GM18526 (cell line): ENCODE data around the gene HNRNPM.

ENCODE experiments used
- POLR2A ChIP-seq: IDR thresholded peaks from 3 replicates; pipeline ENCODE4 v1.6.1; 2011; ENCODE audit not compliant: insufficient read length; ENCODE audit errors: extremely low read depth

The HNRNPM gene

DNA sequence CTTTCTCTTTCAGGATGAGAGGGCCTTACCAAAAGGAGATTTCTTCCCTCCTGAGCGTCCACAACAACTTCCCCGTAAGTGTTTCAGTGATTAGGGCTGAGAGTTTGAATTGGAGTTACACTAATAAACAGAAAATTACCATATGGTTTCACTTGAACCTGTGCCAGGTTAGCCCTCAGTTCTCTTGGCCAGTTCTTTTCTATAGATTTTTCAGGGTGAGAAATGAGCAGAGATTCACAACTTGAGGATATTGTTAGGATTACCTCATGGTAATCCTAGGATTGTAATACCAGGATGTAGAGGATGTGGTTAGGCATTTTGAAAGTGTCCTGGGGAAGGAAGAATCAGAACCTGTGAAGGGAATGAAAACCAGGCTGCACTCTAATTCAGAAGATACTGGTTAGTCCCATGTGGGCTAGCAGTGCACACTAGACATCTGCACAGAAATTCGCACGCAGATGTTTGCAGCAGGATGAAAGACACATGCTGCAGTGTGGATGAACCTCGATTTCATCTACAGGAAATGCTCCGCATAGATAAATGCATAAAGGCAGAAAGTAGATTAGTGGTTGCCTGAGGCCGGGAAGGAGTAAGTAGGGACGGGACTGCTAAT lies 24.1 kb downstream of the HNRNPM start:
- TF ChIP-seq POLR2A, result no peak

DNA sequence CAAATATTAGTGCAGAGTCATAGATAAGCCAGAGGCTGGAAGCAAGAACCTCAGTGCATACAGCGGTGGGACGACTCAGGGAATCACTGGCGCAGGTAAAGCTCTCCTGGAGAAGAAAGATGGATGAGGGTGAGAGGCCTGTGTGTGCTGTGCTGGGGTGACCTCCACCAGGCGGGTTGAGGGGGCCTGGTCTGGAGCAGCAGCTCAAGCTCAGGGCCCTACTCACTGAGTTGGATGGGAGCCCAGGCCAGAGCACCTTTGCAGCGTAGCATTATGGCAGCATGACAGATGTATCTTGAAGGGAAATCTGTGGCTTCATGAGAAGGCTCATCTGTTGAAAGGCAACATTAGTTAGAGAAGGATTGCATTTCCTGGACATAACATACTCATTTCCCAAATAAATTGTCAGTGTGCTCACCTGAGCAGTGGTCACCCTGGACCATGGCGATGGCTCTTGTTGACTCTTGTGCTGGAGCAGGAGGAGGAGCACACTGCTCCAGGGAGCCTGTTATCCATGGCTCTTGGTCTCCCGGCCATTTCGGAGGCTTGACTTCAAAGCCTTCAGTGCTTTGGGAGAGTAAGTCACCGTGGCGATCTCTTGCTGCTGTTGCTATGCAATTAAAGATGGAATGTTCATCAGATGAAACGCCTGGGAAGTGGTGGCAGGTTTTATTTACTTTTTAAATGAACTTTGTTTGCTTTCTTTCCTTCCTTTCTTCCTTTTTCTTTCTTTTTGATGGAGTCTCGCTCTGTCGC lies 25.0 kb downstream of the HNRNPM start:
- no peak for TF ChIP-seq POLR2A

DNA sequence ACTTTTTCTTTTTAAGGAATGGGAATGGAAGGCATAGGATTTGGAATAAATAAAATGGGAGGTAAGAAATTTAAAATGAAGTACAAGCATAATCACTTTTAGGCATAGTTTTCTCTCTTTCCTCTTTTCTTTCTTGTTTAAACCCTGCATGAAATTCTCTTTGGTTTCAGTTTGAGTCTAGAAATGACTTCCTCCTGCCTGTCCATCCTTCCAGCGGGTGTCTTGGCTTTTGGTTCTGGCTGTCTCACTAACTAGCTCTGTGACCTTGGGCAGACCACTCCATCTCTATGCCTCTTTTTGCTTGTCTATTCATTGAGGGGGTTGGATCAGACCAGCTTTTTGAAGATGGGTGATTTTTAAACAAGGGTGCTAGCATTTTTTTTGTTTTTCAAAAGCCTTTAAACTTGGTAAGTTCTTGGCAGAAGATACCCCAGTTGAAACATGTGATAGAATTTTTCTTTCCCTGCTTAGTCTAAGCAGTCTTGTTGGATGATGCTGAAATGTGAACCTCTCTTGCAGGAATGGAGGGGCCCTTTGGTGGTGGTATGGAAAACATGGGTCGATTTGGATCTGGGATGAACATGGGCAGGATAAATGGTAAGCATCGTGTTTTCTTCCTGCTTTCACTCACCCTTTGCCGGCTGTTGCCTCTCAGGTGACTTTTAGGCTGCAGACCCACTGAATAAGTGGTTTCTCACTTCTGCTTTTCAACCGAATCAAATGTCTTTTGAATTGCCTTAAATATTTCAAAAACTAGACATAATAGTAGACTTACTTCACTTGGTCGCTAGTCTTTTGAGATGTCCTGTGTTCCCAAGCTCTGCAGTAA lies 29.1 kb downstream of the HNRNPM start:
- TF ChIP-seq POLR2A, result no peak

DNA sequence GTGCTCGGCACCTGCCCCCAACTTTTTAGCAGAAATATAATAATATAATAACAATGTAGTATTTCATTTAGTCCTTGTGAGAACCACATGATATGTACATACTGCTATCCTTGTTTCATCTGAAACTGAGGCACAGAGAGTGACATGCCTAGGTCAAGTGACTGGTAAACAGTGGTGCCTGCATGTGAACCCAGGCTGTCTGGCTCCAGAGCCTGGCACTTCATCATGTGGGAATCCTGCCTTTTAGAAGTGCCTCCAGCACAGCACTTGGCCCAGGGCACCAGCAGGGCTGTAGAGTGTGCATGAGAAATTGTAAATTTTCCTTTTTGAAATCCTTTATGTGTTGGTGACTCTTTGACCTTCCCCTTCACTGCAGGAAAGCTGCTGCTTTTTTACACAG lies 30.2 kb downstream of the HNRNPM start:
- TF ChIP-seq POLR2A, result no peak

DNA sequence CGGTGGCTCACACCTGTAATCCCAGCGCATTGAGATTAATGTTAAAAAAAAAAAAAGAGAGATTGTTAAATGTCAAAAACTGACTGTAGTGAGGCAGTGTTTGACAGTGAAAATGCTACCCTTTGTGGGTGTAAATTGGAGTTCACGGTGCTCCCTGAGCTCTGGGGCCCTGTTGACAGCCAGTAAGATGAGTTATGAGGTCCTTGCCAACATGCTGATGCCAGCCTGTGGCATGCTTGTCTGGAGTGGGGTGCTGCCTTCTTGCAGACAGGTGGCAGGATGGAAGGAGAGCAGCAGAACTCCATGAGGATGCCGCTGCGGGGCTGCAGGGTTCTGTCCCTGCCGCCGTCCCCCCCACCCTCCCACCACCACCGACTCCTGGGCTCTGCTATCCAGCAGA lies 31.7 kb downstream of the HNRNPM start:
- TF ChIP-seq POLR2A, result no peak

- no peak for TF ChIP-seq POLR2A
Observed at GRCh38 chr19:8477889-8478288, 33.1 kb downstream of the HNRNPM start.

GRCh38 chr19:8478598-8478997 lies 33.8 kb downstream of the HNRNPM start:
- no peak for TF ChIP-seq POLR2A

DNA sequence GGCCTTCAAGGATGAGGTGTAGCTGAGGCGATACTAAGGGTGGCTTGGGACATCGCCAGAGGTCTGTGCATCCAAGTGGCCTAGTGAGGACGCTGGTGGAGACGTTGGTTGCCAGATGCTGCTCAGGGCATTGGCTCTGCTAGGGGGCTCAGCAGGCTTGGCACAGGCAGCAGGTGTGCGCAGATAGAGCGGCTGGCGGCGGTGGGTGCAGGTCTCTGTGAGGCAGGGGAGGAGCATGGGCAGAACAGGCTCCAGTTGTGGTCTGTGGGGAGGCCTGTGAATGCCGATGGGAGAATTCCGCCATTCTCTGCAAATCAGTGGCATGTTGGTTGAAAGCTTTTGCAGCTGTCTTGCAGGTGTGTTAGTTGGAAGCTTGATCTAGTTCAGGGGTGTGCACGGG lies 36.4 kb downstream of the HNRNPM start:
- no peak for TF ChIP-seq POLR2A

DNA sequence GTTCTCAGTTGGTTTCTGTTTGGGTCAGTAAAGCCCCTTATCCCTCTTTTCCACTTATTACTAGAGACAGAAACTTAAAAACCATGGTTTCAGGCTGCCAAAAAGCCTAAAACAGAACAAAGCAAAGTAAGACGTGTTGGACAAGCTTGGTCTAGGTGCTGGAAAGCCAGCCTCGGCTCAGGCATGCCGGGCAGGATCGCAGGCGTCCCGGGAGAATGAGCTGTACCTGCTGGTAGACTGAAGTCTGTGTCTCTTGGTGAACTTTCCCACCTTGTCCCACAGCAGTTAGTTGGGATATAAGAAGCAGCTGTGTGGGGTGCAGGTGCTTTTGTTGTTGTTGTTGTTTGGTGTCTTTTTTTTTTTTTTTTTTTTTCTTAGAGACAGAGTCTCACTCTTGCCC lies 36.8 kb downstream of the HNRNPM start:
- TF ChIP-seq POLR2A, result no peak

DNA sequence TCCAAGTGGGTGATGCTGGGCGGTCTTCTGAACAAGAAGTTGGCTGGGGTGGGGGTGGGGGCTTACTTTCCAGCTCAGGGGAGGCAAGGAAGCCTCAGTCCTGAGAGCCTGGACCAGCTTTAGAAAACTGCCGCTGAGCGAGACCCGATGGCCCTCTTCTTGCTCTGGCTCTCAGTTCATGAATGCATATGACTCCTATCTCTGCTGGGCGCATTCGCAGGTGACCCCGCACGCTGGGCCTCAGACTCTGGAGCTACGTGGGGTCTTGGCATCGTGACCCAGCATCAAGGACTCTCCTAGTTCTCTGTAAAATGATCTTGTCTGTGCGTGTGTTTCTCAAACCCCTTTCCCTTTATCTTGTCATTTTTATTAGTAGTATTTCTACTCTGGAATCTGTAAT lies 37.9 kb downstream of the HNRNPM start:
- no peak for TF ChIP-seq POLR2A

DNA sequence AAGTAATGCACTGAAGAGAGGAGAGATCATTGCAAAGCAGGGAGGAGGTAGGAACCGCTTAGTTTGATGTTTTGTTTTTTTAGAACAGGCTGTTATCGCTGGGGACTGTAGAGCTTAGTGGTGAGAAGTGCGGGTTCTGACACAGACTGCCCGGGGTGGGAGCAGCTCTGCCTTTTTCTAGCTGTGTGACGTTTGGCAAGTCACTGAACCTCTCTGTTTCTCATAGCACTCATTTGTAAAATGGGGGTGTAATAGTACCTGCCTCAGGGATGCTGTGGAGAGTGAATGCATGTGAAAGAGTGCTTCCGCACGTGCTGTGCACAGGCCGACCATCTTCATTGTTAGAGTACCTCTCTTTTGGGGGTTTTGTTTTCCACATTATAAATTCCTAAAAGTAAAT lies 38.4 kb downstream of the HNRNPM start:
- no peak for TF ChIP-seq POLR2A

GRCh38 chr19:8484331-8484894 lies 39.6 kb downstream of the HNRNPM start:
- TF ChIP-seq POLR2A, result no peak

DNA sequence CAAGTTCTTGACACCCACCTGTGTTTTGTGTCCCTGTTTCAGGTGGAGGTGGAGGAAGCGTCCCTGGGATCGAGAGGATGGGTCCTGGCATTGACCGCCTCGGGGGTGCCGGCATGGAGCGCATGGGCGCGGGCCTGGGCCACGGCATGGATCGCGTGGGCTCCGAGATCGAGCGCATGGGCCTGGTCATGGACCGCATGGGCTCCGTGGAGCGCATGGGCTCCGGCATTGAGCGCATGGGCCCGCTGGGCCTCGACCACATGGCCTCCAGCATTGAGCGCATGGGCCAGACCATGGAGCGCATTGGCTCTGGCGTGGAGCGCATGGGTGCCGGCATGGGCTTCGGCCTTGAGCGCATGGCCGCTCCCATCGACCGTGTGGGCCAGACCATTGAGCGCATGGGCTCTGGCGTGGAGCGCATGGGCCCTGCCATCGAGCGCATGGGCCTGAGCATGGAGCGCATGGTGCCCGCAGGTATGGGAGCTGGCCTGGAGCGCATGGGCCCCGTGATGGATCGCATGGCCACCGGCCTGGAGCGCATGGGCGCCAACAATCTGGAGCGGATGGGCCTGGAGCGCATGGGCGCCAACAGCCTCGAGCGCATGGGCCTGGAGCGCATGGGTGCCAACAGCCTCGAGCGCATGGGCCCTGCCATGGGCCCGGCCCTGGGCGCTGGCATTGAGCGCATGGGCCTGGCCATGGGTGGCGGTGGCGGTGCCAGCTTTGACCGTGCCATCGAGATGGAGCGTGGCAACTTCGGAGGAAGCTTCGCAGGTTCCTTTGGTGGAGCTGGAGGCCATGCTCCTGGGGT lies 41.0 kb downstream of the HNRNPM start:
- no peak for TF ChIP-seq POLR2A

- no peak for TF ChIP-seq POLR2A
Observed at GRCh38 chr19:8486661-8487136, 41.9 kb downstream of the HNRNPM start.

GRCh38 chr19:8487137-8487851 lies 42.5 kb downstream of the HNRNPM start:
- TF ChIP-seq POLR2A, result no peak

GRCh38 chr19:8488365-8488764 lies 43.6 kb downstream of the HNRNPM start:
- TF ChIP-seq POLR2A, result no peak
